Upper lobe of right lung (tissue), 1 donor: ENCODE measurements around the gene ENPP5. TPM values are rescaled to one million over a fixed set of nuclear protein-coding genes. Genes with fewer than 3 reads are reported as not detected.
"Not testable (repeated sequence)": the region's sequence is repeated elsewhere in the genome, so short reads cannot be mapped to it uniquely, and the experiment has no call there.

Experiments used
- ATAC-seq: fragments of 200-7000 bp; cut with Tn5 transposase; one replicate; pipeline ENCODE4 v1.9.1; 2020; ENCODE audit warnings: mild to moderate bottlenecking, moderate library complexity
- DNase-seq: peaks from one replicate; pipeline ENCODE4 v3.0.0-alpha.2; 2020
- H3K27ac ChIP-seq: fragments of 200-600 bp; one replicate; pipeline ENCODE4 v1.8.0; 2022
- H3K27me3 ChIP-seq: fragments of 200-600 bp; one replicate; pipeline ENCODE4 v1.8.0; 2022; ENCODE audit warnings: mild to moderate bottlenecking
- H3K36me3 ChIP-seq: fragments of 200-600 bp; one replicate; pipeline ENCODE4 v1.8.0; 2022
- H3K4me1 ChIP-seq: fragments of 200-600 bp; one replicate; pipeline ENCODE4 v1.8.0; 2022
- H3K4me3 ChIP-seq: fragments of 200-600 bp; one replicate; pipeline ENCODE4 v1.8.0; 2022; ENCODE audit warnings: mild to moderate bottlenecking
- H3K9me3 ChIP-seq: fragments of 200-600 bp; one replicate; pipeline ENCODE4 v1.8.0; 2022
- intact Hi-C: fragments of 100-400 bp; cut with DNase I; formaldehyde crosslinking; loops from one replicate; pipeline ENCODE4 v1.11.0; 2022
- total RNA-seq: library from RNA; stranded (reverse); fragmentation: NEBNext Ultra II Directional; extraction: Animal tissue kit (Norgen Biotek cat#: 25700); gene quantifications from one replicate; pipeline ENCODE4 v1.2.1, GENCODE V29; 2021
- TF ChIP-seq, protein P1 (sequence below): fragments of 200-600 bp; IDR thresholded peaks from one replicate; pipeline ENCODE4 v1.8.0; 2022; ENCODE audit warnings: antibody characterized with exemption
- donor health status: DM: no; HTN: yes; CAD: no; lungs with severe emphysema.

Gene ENPP5
- total RNA-seq, 1 donor from 2014 or later, result 7.3 TPM

GRCh38 chr6:46144270-46144669, 26.5 kb downstream of the ENPP5 start:
- H3K4me3 ChIP-seq, result no peak overlapping the region
- H3K27ac ChIP-seq, result no peak overlapping the region
- H3K36me3 ChIP-seq, result peaks cover 11% of the 10 kb centered on the region
- H3K27me3 ChIP-seq, result no peaks in the 10 kb centered on the region
- TF ChIP-seq, protein P1, sequence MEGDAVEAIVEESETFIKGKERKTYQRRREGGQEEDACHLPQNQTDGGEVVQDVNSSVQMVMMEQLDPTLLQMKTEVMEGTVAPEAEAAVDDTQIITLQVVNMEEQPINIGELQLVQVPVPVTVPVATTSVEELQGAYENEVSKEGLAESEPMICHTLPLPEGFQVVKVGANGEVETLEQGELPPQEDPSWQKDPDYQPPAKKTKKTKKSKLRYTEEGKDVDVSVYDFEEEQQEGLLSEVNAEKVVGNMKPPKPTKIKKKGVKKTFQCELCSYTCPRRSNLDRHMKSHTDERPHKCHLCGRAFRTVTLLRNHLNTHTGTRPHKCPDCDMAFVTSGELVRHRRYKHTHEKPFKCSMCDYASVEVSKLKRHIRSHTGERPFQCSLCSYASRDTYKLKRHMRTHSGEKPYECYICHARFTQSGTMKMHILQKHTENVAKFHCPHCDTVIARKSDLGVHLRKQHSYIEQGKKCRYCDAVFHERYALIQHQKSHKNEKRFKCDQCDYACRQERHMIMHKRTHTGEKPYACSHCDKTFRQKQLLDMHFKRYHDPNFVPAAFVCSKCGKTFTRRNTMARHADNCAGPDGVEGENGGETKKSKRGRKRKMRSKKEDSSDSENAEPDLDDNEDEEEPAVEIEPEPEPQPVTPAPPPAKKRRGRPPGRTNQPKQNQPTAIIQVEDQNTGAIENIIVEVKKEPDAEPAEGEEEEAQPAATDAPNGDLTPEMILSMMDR, result no peak
- H3K4me1 ChIP-seq, result peaks cover 9% of the 10 kb centered on the region
- DNase-seq (no peak), ATAC-seq (peak; percentile 39)
- intact Hi-C loops, result no loop called here
- H3K9me3 ChIP-seq, result no peaks in the 10 kb centered on the region

GRCh38 chr6:46138281-46138680, 32.5 kb downstream of the ENPP5 start:
- no peaks in the 10 kb centered on the region for H3K27me3 ChIP-seq
- no peaks in the 10 kb centered on the region for H3K9me3 ChIP-seq
- intact Hi-C loops, result no loop called here
- no peak for DNase-seq
- H3K36me3 ChIP-seq, result peaks cover 8% of the 10 kb centered on the region
- no peak overlapping the region for H3K27ac ChIP-seq
- H3K4me3 ChIP-seq, result no peak overlapping the region
- H3K4me1 ChIP-seq, result no peaks in the 10 kb centered on the region
- no peak for ATAC-seq
- TF ChIP-seq, protein P1, result no peak

DNA sequence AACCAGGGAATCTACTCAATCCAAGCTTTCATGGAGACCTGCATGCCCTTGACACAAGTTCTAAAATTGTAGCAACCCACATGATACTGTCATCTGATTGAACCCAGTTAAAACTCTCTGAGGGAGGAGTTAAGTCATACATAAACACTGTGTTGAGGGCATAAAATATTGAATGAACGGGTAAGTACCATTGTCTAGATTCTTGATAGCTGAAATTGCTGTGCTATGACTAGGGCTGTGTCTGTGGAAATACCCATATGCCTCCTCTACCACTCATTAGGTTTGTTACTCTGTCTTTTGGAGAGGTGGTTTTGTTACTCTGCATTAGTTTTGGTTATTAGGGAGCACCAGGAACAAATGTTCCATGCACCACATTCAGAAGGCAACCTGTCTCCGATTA, 33.4 kb downstream of the ENPP5 start:
- Histone ChIP-seq H3K36me3 (peaks cover 4% of the 10 kb centered on the region), H3K4me3 (no peak overlapping the region), H3K27ac (no peak overlapping the region), H3K9me3 (no peaks in the 10 kb centered on the region), H3K4me1 (no peaks in the 10 kb centered on the region), H3K27me3 (no peaks in the 10 kb centered on the region)
- ATAC-seq, result no peak
- no peak for DNase-seq
- TF ChIP-seq, protein P1, result no peak
- intact Hi-C loops, result no loop called here

DNA sequence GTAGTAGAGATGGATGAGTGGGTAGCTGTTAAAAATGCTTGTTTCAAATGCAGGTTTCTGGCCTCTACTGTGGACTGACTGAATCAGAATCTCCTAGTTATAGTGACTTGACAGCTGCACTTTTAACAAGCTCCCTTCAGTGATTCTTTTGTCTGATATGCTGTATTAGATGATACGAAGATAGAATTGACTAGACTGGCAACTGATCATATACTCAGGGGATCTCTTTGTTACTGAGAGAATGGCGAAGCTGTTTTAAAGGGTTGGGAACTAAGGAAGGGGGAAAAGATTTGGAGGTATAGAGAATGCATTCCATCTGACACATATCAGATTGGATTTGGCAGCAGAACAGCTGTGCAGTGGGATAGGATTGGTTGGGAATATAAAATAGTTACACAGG, 33.9 kb downstream of the ENPP5 start:
- H3K4me1 ChIP-seq, result no peaks in the 10 kb centered on the region
- intact Hi-C loops, result no loop called here
- DNase-seq (no peak), ATAC-seq (no peak)
- TF ChIP-seq, protein P1, result no peak
- no peak overlapping the region for H3K27ac ChIP-seq
- no peaks in the 10 kb centered on the region for H3K9me3 ChIP-seq
- H3K4me3 ChIP-seq, result no peak overlapping the region
- H3K27me3 ChIP-seq, result no peaks in the 10 kb centered on the region
- peaks cover 4% of the 10 kb centered on the region for H3K36me3 ChIP-seq

GRCh38 chr6:46135176-46135575, 35.6 kb downstream of the ENPP5 start:
- Histone ChIP-seq H3K27ac (no peak overlapping the region), H3K4me3 (no peak overlapping the region), H3K27me3 (no peaks in the 10 kb centered on the region), H3K36me3 (no peaks in the 10 kb centered on the region), H3K9me3 (no peaks in the 10 kb centered on the region), H3K4me1 (no peaks in the 10 kb centered on the region)
- DNase-seq (no peak), ATAC-seq (no peak)
- intact Hi-C loops, result no loop called here
- TF ChIP-seq, protein P1, result no peak

DNA sequence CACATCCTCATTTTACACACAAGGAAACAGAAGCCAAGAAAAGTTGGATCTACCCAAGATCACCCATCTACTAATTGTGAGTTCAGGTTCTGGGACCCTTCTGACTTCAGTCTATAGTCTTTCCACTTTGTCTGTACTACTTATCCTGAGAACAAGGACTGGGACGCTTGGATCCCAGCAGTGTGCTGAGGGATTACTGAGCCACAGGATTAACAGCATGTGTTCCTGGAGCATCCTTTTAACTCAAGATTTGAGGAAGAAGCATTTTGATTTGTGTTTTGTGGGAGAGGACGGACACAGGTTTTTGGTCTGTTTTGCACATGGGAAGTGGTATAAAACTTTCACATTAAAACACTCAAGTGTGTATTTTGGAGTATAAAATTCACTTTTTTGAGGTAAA, 36.6 kb downstream of the ENPP5 start:
- Histone ChIP-seq H3K36me3 (no peaks in the 10 kb centered on the region), H3K4me1 (peaks cover 2% of the 10 kb centered on the region), H3K9me3 (no peaks in the 10 kb centered on the region), H3K4me3 (no peak overlapping the region), H3K27me3 (no peaks in the 10 kb centered on the region), H3K27ac (no peak overlapping the region)
- no peak for ATAC-seq
- TF ChIP-seq, protein P1, result no peak
- no peak for DNase-seq
- intact Hi-C loops, result no loop called here

- ATAC-seq, intact Hi-C loops, H3K9me3 ChIP-seq: not testable (repeated sequence)
These were observed 39.5 kb downstream of the ENPP5 start for GRCh38 chr6:46131291-46131690.

More at GRCh38 chr6:46131291-46131690, 39.5 kb downstream of the ENPP5 start:
- not testable (repeated sequence) for H3K4me3 ChIP-seq, H3K36me3 ChIP-seq, DNase-seq, H3K4me1 ChIP-seq, H3K27ac ChIP-seq, H3K27me3 ChIP-seq
